ENCODE measurements around the gene ADAMTS17.

DNA sequence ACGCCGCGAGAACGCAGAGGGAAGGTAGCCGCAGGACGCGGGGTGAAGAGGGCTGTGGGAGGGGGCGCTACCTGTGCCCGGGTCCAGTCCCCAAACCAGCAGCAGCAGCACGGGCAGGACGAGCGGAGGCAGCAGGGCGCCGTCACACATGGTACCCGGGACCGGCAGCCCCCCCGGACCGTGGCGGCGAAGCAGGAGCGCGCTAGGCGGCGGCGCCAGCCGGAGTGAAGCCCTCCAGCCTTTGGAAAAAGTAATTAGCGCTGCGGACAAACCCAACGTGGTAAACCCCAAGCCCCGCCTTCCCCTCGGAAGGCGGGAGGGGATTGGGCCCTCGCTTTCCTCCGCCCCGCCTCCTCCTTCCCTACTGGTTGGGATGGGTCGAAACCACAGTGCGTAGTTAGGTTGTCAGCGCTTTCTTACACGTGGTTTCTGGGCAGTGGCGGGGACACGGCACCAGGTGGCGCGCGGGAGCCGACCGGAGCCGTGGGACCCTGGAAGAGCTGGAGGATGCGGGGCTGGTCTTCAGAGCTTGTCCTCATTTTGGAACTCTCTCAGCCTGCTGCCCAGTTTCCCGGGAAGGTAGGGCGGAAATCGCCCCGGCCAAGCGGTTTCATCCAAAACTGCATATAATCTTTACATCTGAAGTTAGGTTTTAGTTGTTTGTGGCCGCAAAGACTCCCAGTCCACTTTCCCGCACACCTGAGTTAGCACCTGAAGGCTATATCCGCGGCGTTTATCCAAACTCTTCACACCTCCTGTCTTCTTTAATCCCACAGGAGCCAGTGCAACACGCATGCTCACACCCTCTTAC lies at the start of gene ADAMTS17:
- TF ChIP-seq POLR2A (IDR thresholded peaks at IDR 0.05; ENCODE audit: low read depth, low read length) (no peak), POLR2AphosphoS5 (IDR thresholded peaks at IDR 0.05; ENCODE audit: low read depth, low read length) (no peak), TAF1 (IDR thresholded peaks at IDR 0.05; ENCODE audit: borderline replicate concordance, low read depth, low read length) (no peak)
